Measurements from ENCODE around the gene ENTR1.
A peak's percentile ranks its signal among the peaks of the same experiment; 100 is the strongest.

ENTR1 gene

GRCh38 chr9:136404801-136405136, 5.6 kb downstream of the ENTR1 start:
- ChIA-PET POLR2A (interaction anchor here (1.7 kb wide), 1 partner anchor 42 kb away, joined by 6 read pairs; the partner anchor contains the start of gene DNLZ), CTCF (interaction anchor here (2.1 kb wide), 1 partner anchor 39 kb away, joined by 6 read pairs; no protein-coding TSS in a partner anchor)
- no peak for TF ChIP-seq CTCF (IDR thresholded peaks at IDR 0.05; ENCODE audit: control extremely low read depth, extremely low read depth, low read depth, missing control alignments)
- no peak for DNase-seq (ENCODE audit: extremely low spot score)

- no peak for TF ChIP-seq CTCF (IDR thresholded peaks at IDR 0.05; ENCODE audit: control extremely low read depth, extremely low read depth, low read depth, missing control alignments)
- peak; percentile 73 for DNase-seq (ENCODE audit: extremely low spot score)
- CTCF ChIA-PET, result interaction anchor here (1.1 to 3.6 kb wide), 3 partner anchors 38 to 50 kb away, joined by 3 to 23 read pairs (median 6); partner anchors contain the start of gene DNLZ
- POLR2A ChIA-PET, result interaction anchor here (1.7 kb wide), 1 partner anchor 41 kb away, joined by 6 read pairs; the partner anchor contains the start of gene DNLZ
These were observed 6.3 kb downstream of the ENTR1 start for GRCh38 chr9:136403915-136404800.

GRCh38 chr9:136403538-136403914, 6.9 kb downstream of the ENTR1 start:
- no peak for TF ChIP-seq CTCF (IDR thresholded peaks at IDR 0.05; ENCODE audit: control extremely low read depth, extremely low read depth, low read depth, missing control alignments)
- peak; percentile 82 for DNase-seq (ENCODE audit: extremely low spot score)
- ChIA-PET CTCF (interaction anchor here (1.1 to 3.6 kb wide), 5 partner anchors 14 to 63 kb away, joined by 3 to 23 read pairs (median 6); partner anchors contain the start of gene DNLZ), POLR2A (interaction anchor here (1.7 kb wide), 1 partner anchor 40 kb away, joined by 6 read pairs; the partner anchor contains the start of gene DNLZ)

GRCh38 chr9:136402067-136402466, 8.3 kb downstream of the ENTR1 start:
- no peak for TF ChIP-seq CTCF (IDR thresholded peaks at IDR 0.05; ENCODE audit: control extremely low read depth, extremely low read depth, low read depth, missing control alignments)
- POLR2A ChIA-PET, result no interaction called here
- CTCF ChIA-PET, result interaction anchor here (1.2 to 3.6 kb wide), 9 partner anchors 7 to 232 kb away, joined by 3 to 23 read pairs (median 5); partner anchors contain the start of gene DNLZ
- no peak for DNase-seq (ENCODE audit: extremely low spot score)

- DNase-seq (ENCODE audit: extremely low spot score), result no peak
- POLR2A ChIA-PET, result no interaction called here
- no peak for TF ChIP-seq CTCF (IDR thresholded peaks at IDR 0.05; ENCODE audit: control extremely low read depth, extremely low read depth, low read depth, missing control alignments)
- CTCF ChIA-PET, result interaction anchor here (0.8 to 3.6 kb wide), 12 partner anchors 8 to 519 kb away, joined by 3 to 23 read pairs (median 5); partner anchors contain the start of gene DNLZ
These were observed 9.1 kb downstream of the ENTR1 start for GRCh38 chr9:136401173-136401922.
